Endothelial cell of umbilical vein (primary cell): ENCODE measurements around the gene TUBGCP3. TPM values are rescaled to one million over a fixed set of nuclear protein-coding genes. Genes with fewer than 3 reads are reported as not detected.

ENCODE experiments used
- BruUV-seq: library from RNA; stranded (reverse); fragments of 400-500 nt; replicated peaks from 2 replicates; lab custom pipeline; 2021; lab: Mats Ljungman, UMichigan
- CTCF ChIA-PET: fragments of 300-600, 350-600 bp; sonication (Branson Sonifier 250); formaldehyde crosslinking; loops from one replicate; lab custom pipeline; 2021; ENCODE audit warnings: antibody characterized with exemption, inconsistent platforms; lab: Charles Lee
- POLR2A ChIA-PET: fragments of 300-600, 350-600 bp; sonication (Branson Sonifier 250); formaldehyde crosslinking; loops from one replicate; lab custom pipeline; 2021; ENCODE audit warnings: antibody characterized with exemption, inconsistent platforms; lab: Charles Lee
- DNase-seq: peaks from one replicate; pipeline ENCODE4 v3.0.0-alpha.2; 2011; ENCODE audit warnings: low read depth, low spot score
- FAIRE-seq: peaks from 2 replicates; lab custom pipeline; 2011; peaks lifted over from hg19 to GRCh38; lab: Jason Lieb, UNC
- H2AFZ ChIP-seq: 2 replicates; pipeline ENCODE4 v1.6.0; 2012; ENCODE audit warnings: low read depth, low read length, control low read depth, inconsistent platforms
- H3K27ac ChIP-seq: 2 replicates; pipeline ENCODE4 v1.5.1; 2011; ENCODE audit warnings: low read depth, mild to moderate bottlenecking, control low read depth, low read length, moderate library complexity; ENCODE audit not compliant: insufficient read depth
- H3K27me3 ChIP-seq, 2 experiments: 2 replicates each; pipeline versions ENCODE4 v1.6.0 to v1.6.1; 2011; ENCODE audit warnings: low read length in 2 of 2, mixed read lengths in 1 of 2; ENCODE audit not compliant: control insufficient read depth in 2 of 2, insufficient read depth in 2 of 2
- H3K36me3 ChIP-seq, 2 experiments: 2 replicates in 1 of 2; 3 replicates in 1 of 2; pipeline ENCODE4 v1.5.1; 2011; ENCODE audit warnings: low read length in 2 of 2, mild to moderate bottlenecking in 1 of 2, moderate library complexity in 1 of 2; ENCODE audit not compliant: control insufficient read depth in 2 of 2, insufficient read depth in 2 of 2; ENCODE audit errors: extremely low read depth in 1 of 2
- H3K4me1 ChIP-seq: 3 replicates; pipeline ENCODE4 v1.5.1; 2011; ENCODE audit warnings: mild to moderate bottlenecking, low read length; ENCODE audit not compliant: control insufficient read depth, insufficient read depth; ENCODE audit errors: extremely low read depth
- H3K4me2 ChIP-seq: 2 replicates; pipeline ENCODE4 v1.6.1; 2011; ENCODE audit warnings: low read length, control low read depth, mixed read lengths; ENCODE audit not compliant: insufficient read depth
- H3K4me3 ChIP-seq, 3 experiments: fragments of 200-600 bp in 1 of 3; sonication (generic), shearing (Covaris generic) in 1 of 3; replicated peaks in 1 of 3; 2 replicates each; pipeline ENCODE4 v1.5.1; 2011 to 2016; ENCODE audit warnings: control low read depth in 3 of 3, low read length in 3 of 3, mild to moderate bottlenecking in 2 of 3, inconsistent platforms in 1 of 3, low read depth in 1 of 3, moderate library complexity in 1 of 3; ENCODE audit not compliant: insufficient read depth in 1 of 3
- H3K79me2 ChIP-seq: 2 replicates; pipeline ENCODE4 v1.6.0; 2012; ENCODE audit warnings: low read length, inconsistent platforms; ENCODE audit not compliant: control insufficient read depth, insufficient read depth
- H3K9ac ChIP-seq: replicated peaks from 2 replicates; pipeline ENCODE3; 2011; ENCODE audit warnings: low read length, control low read depth; ENCODE audit not compliant: insufficient read depth; ENCODE audit errors: extremely low read depth
- H3K9me1 ChIP-seq: replicated peaks from 3 replicates; pipeline ENCODE4 v1.6.0; 2011; ENCODE audit warnings: mild to moderate bottlenecking, low read length; ENCODE audit not compliant: control insufficient read depth, insufficient read depth; ENCODE audit errors: extremely low read depth
- H3K9me3 ChIP-seq: replicated peaks from 2 replicates; pipeline ENCODE4 v1.5.1; 2012; ENCODE audit warnings: low read length, inconsistent platforms; ENCODE audit not compliant: control insufficient read depth, insufficient read depth
- H4K20me1 ChIP-seq: replicated peaks from 2 replicates; pipeline ENCODE3; 2011; ENCODE audit warnings: mild to moderate bottlenecking, low read length; ENCODE audit not compliant: control insufficient read depth, insufficient read depth; ENCODE audit errors: extremely low read depth
- CTCF ChIP-seq, 2 donors: IDR thresholded peaks; 1 replicate in 1 of 2; 2 replicates in 1 of 2; pipeline ENCODE4 v1.5.1; 2011; ENCODE audit warnings: low read length in 2 of 2, mild to moderate bottlenecking in 2 of 2, moderate library complexity in 2 of 2, control low read depth in 1 of 2, inconsistent platforms in 1 of 2, low read depth in 1 of 2; ENCODE audit not compliant: insufficient read depth in 1 of 2; ENCODE audit errors: extremely low read depth in 1 of 2
- EZH2 ChIP-seq: IDR thresholded peaks from 2 replicates; pipeline ENCODE4 v1.6.1; 2012; ENCODE audit warnings: borderline replicate concordance, low read depth, mild to moderate bottlenecking, moderate library complexity, low read length, inconsistent platforms; ENCODE audit not compliant: severe bottlenecking
- FOS ChIP-seq: IDR thresholded peaks from 2 replicates; pipeline ENCODE4 v1.6.1; 2011; ENCODE audit warnings: mild to moderate bottlenecking, low read length, moderate library complexity, borderline replicate concordance; ENCODE audit not compliant: insufficient read depth
- GATA2 ChIP-seq: IDR thresholded peaks from 2 replicates; pipeline ENCODE4 v1.7.0; 2011; ENCODE audit warnings: low read depth, mild to moderate bottlenecking, moderate library complexity, mixed read lengths, low read length; ENCODE audit not compliant: insufficient read length, insufficient read depth
- JUN ChIP-seq: IDR thresholded peaks from 2 replicates; pipeline ENCODE4 v1.6.1; 2011; ENCODE audit warnings: borderline replicate concordance, low read depth; ENCODE audit not compliant: insufficient read length, insufficient read depth
- MAX ChIP-seq: IDR thresholded peaks from 2 replicates; pipeline ENCODE4 v1.6.1; 2011; ENCODE audit not compliant: insufficient read depth, insufficient read length
- MYC ChIP-seq: IDR thresholded peaks from one replicate; pipeline ENCODE4 v1.6.1; 2011; ENCODE audit warnings: mild to moderate bottlenecking, low read depth, low read length
- POLR2A ChIP-seq: IDR thresholded peaks from 2 replicates; pipeline ENCODE4 v1.6.1; 2012; ENCODE audit warnings: low read depth, mild to moderate bottlenecking, control low read depth, low read length
- POLR2AphosphoS5 ChIP-seq: IDR thresholded peaks from 2 replicates; pipeline ENCODE4 v1.6.1; 2012; ENCODE audit warnings: low read depth, mild to moderate bottlenecking, control low read depth, low read length, moderate library complexity; ENCODE audit not compliant: insufficient read depth
- dilution Hi-C: fragments of 300-500 bp; cut with MboI; formaldehyde crosslinking; loops from one replicate; pipeline ENCODE4 v1.15.0; 2019; ENCODE audit warnings: low sequenced_read_pairs; ENCODE audit not compliant: extremely low pct_ligation_motif_present
- intact Hi-C: fragments of 100-400 bp; cut with micrococcal nuclease; formaldehyde crosslinking; loops from one replicate; pipeline ENCODE4 v1.10.0; 2022
- polyA plus RNA-seq, 4 experiments: library from polyadenylated mRNA; depleted of rRNA in 3 of 4; stranded (reverse) in 3 of 4; unstranded in 1 of 4; fragments of >200 nt; gene quantifications; 2 replicates each; pipeline versions ENCODE4 v1.2.1 to v1.2.3, GENCODE V29; 2011 to 2012; ENCODE audit warnings: missing spikeins in 1 of 4
- total RNA-seq: library from RNA; stranded (reverse); gene quantifications from 2 replicates; pipeline ENCODE4 v1.2.3, GENCODE V29; 2021

The TUBGCP3 gene
- total and polyA plus RNA-seq, 2 donors (not counting 3 experiments of a cell fraction or from before 2014, with no cell fraction given) = 36.4 to 47.7 TPM

DNA sequence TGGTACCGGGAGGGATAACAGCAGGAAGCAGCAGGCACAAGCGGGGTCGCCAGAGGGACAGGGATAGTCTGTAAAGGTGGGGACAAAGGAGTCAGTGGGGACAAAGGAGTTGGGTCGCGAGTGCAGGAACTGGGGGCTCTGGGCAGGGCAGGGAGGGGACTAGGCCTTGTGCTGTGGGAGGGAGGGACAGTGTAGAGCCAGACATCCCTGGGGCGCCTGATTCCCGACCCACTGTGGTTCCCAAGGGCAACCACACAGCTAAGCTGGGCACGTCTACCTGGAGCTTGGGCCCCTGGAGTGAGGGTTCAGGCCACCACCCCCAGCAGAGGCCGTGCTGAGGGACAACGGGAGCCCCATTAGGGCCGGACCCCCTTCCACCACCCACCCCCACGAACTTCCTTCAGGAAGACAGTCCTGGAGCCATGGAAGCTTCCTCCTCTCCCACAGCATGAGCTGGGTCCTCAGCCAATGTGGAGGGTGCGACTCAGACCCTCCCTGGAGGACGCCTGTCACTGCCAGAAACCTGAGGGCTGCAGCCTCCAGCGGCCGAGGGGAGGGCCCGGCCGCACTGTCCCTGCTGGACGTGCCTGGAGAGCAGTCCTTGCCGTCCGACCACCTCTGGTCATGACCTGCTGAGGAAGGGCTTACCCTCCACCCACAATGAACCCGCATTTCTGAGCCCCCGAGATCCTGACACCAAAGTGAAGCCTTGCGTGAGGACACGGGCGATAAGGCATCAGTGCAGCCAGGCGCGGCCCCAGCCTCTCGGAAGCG lies 133.9 kb downstream of the TUBGCP3 start:
- dilution Hi-C loops = no loop called here
- no peak overlapping the region for H3K4me3 ChIP-seq
- ChIA-PET POLR2A (no interaction called here), CTCF (interaction anchor here (1.5 kb wide), 1 partner anchor 10 kb away, joined by 5 read pairs; no protein-coding TSS in a partner anchor)
- no peak overlapping the region for H2AFZ ChIP-seq
- no peaks in the 10 kb centered on the region for H3K79me2 ChIP-seq
- no peaks in the 10 kb centered on the region for H3K4me1 ChIP-seq
- FAIRE-seq (no peak), DNase-seq (no peak)
- no peaks in the 10 kb centered on the region for H3K9me3 ChIP-seq
- H3K36me3 ChIP-seq = no peaks in the 10 kb centered on the region
- H3K27ac ChIP-seq = no peak overlapping the region
- H3K27me3 ChIP-seq = no peaks in the 10 kb centered on the region
- intact Hi-C loops = no loop called here
- H4K20me1 ChIP-seq = no peaks in the 10 kb centered on the region
- H3K9ac ChIP-seq = no peak overlapping the region
- H3K9me1 ChIP-seq = no peaks in the 10 kb centered on the region
- no TSS peak for BruUV-seq
- TF ChIP-seq POLR2AphosphoS5 (no peak), CTCF (IDR thresholded peaks at IDR 0.05; ENCODE audit: extremely low read depth in 1 of 2, insufficient read depth in 1 of 2, low read depth in 1 of 2, low read length in 2 of 2) (no peak), JUN (no peak), MAX (no peak), FOS (no peak), MYC (no peak), GATA2 (no peak), POLR2A (no peak), EZH2 (no peak)
- no peak overlapping the region for H3K4me2 ChIP-seq
